OCI-M2 (cell line): ENCODE results near the gene MAP7D1.
A peak's percentile ranks its signal among the peaks of the same experiment; 100 is the strongest.

Experiments used
- DNase-seq: peaks from one replicate; lab custom pipeline; 2025; ENCODE audit not compliant: unreplicated experiment; lab: John Stamatoyannopoulos, UW

MAP7D1 gene

DNA sequence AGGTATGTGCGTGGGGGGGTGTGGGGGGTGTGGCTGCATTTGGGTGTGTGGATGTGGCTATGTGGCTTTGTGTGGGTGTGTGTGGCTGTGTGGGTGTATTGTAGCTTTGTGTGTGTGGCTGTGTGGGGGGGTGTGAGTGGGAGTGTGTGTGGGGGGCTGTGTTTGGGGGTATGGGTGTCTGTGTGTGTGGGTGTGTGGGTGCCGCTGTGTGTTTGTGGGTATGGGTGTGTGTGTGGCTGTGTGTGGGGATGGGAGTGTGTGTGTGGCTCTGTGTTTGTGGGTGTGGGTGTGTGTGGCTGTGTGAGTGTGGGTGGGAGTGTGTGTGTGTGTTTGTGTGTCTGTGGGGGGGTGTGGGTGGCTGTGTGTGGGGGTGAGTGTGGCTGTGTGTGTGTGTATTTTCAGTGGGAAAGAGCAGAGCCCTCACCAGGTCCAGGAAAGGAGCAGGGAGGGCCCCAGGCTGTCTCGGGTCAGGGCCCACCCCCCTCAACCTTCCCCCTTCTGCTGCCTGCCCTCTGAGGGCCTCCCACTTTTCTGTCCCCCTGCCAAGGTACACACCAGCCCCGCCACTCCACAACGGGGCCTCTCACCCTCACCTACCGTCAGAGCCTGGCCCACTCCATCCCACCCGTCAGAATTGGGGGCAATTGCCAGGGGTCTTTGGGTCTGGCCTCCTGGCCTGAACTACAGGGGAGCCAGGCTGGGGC is 29.0 kb upstream of the MAP7D1 start:
- DNase-seq = no peak

DNA sequence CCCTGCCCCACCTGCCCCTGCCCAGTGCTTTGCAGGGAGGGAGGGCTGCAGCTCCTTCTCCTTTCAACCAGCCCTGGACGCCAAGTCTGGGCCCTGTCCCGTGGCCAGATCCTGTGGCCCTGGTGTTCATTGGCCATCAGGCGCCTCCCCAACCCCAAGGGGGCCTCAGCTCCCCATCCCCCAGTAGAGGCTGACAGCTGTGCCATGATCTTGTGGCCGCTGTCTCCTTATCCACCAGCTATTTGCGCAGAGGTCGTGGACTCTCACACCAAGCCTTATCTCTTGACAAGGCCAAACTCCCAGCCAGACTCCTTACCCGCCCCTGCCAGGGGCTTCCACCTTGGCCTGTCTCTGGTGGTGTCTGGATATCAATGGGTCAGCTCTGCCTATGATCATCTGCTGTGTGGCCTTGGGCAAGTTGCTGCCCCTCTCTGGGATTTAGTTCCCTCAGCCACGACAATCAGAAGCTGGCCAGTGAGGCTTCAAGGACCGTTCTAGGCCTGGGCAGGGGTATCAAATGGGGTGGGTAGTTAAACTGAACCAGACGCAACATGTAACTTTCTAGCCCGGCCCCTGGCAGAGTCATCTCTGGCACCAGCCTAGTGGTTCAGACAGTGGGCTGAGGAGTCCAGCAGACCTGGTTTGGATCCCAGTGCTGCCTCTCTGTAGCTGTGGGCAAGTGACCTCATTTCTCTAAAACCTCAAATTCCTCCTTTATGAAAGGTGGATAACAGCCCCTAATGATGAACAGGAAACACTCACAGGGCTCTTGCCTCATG is 27.6 kb upstream of the MAP7D1 start:
- no peak for DNase-seq

GRCh38 chr1:36128905-36129206 is 27.1 kb upstream of the MAP7D1 start:
- DNase-seq = no peak

GRCh38 chr1:36132029-36132428 is 23.9 kb upstream of the MAP7D1 start:
- no peak for DNase-seq

DNA sequence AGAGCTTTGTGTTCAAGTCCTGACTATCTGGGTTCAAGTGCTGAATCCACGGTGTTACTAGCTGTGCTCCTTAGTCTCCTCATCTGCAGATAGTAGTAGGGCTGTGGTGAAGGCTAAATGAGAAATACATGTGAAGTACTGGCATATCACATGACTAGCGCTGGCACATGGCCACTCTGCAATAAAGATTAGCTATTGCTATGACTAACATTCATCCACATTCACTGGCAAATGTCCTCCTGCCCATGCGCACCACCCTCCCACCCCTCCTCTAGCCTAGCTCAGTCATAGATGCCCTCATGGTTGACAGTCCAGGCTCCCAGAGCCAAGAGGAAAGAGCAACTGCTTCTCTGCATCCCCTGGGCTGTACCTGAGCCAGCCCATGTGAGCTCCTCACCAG is 22.5 kb upstream of the MAP7D1 start:
- no peak for DNase-seq

- DNase-seq = no peak
Measured at GRCh38 chr1:36134031-36134430, 21.9 kb upstream of the MAP7D1 start.

- no peak for DNase-seq
Measured at GRCh38 chr1:36134505-36135329, 21.2 kb upstream of the MAP7D1 start.

DNA sequence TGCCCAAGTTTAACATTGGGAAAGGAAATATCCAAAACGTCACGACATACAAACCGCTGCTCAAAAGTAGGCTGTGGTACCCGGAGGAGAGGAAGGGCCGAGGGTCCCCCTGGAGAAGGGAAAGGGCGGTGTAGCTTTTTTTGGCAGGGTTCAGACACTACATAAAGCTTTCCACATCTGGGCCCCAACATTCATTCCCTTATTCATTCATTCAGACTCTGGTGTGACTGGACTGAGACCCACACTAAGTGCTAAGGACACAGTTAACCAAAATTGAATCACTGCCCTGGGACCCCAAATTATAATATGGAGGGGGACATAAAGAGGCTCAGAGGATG is 20.7 kb upstream of the MAP7D1 start:
- no peak for DNase-seq

DNA sequence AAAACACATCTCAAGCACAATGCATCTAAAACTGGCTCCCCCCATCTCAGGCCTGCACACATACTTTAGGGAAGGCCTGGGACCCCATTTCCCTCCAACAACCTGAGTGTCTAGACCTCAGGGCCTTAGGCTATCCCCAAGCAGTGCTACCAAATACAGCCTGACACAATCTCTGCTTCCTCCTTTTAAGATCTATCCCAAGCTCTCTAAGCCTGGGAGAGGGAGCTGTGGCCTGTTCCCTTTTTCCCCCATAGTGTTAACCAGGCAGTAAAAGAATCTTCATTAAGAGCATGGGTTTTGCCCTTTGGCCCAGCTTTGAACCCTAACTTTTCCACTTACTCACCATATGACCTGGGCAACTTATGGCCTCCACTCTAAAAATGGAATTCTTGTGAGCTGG is 20.2 kb upstream of the MAP7D1 start:
- no peak for DNase-seq

- no peak for DNase-seq
Measured at GRCh38 chr1:36136535-36136934, 19.4 kb upstream of the MAP7D1 start.

- DNase-seq = no peak
Measured at GRCh38 chr1:36137226-36137625, 18.7 kb upstream of the MAP7D1 start.

DNA sequence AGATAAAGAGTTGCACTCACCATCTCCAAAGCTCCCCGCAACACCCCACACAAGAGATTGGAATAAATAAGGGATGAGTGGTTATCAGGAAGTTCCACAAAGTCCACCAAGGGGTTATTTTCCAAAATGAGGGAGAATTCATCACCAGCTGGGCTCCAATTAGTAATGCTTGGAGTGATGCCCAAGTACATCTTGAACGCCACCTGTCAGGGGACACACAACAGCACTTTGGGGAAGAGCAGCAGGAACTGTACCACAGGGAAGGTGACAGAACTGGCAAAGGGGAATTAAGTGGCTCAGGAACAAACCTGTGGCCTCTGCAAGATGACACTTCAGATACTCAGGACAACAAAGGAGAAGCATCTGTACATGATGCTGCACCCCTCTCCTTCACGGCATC is 18.2 kb upstream of the MAP7D1 start:
- DNase-seq = no peak

GRCh38 chr1:36139521-36139920 is 16.4 kb upstream of the MAP7D1 start:
- no peak for DNase-seq

DNA sequence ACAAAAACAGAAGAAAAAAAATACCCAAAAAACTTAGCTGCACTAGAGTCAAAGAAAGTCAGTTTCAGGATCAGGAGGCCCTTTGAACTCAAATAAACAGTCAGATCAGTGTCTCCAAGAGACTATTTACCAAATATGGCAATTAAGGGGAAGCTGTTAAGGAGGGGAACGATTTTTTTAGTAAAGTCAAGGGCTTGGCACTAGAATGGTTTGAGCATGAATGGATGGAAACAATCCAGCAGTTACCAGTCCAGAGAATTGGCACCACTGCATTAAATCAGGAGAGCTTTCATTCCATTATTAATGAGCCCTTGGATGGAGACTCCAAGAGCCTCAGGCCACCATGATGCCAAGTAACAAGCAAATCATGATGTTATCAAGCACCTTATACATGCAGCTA is 13.8 kb upstream of the MAP7D1 start:
- no peak for DNase-seq

DNA sequence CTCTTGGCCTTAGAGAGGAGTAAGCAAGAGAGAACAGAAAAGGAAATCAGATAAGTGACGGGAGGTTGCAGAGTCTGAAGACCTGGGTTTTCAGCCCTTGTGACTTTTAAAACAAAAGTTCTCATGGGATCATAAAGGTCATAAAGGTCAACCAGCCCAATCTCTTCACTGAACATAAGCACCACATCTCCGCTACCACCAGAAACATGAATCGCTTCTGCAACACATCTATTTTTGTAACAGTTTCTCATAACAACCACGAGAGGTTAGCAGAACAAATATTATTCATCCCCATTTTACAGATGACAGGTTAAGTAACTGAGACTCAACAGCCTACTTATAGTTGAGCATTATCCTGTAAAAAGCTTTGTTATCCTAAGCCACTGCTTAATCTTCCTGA is 12.5 kb upstream of the MAP7D1 start:
- DNase-seq = no peak

- DNase-seq = no peak
Measured at GRCh38 chr1:36144413-36144812, 11.5 kb upstream of the MAP7D1 start.

DNA sequence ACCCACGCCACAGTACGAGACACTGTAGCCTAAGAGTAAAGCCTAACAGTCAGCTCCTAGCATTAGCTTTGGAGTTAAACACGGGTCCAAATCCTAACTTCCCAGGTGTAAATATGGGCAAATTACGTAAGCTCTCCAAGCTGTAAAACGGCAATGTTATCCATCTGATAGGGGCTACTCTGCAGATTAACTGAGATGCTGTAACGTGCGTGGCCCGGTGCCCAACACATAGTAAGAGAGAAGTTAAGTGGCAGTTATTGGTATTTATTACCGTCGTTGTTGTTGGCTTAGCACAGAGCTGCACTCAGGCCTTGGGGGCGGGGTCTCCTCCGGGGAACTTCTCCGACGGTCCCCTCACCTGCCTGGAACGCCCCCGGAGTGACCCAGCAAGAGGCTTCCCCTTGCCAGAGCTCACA is 7.1 kb upstream of the MAP7D1 start:
- no peak for DNase-seq

GRCh38 chr1:36149237-36149972 is 6.6 kb upstream of the MAP7D1 start, which contains the start of gene TRAPPC3:
TRAPPC3 (minus strand) TSS chr1:36149486; CDS start chr1:36149378, 108 bp downstream.
- peak; percentile 94 for DNase-seq

GRCh38 chr1:36149973-36150295 is 6.0 kb upstream of the MAP7D1 start:
- no peak for DNase-seq

DNA sequence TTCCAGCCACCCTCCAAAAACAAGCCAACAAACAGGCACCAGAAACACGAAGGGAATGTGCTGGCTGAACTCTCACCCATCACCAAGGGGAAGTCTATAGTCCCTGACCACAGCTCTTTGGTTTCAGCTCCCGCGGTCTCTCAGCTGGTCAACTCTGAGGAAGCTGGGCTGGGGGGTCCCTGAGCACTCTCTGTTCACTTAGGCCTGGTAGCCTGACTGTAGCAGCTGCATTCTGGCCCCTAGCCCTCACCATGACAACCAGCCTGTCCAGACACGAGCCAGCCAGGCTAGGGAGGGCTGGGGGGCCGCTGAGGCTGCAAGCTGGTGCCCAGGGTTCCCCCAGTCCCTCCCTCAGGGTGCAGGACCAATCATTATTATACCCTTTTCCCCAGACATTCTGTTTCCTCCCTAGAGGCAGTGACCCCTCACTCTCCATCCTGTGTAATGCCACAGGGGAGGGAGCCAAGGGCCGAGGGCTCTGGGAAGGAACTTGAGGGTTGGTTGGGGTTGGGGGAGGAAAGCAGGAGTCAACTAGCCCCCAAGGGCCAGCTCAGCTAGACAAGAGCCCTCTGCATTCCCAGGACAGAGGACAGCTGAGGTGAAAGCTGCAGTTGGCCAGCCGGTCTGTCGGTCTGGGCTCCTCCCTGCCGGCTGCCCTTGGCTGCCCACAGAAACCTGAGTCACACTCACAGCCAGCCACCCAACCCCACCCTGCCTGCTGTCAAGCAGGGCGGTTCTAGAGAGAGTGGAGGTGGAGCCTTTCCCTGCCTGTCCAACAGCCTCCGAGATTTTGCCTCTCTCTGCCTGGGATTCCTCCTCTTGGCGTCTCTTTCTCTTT is 5.4 kb upstream of the MAP7D1 start:
- DNase-seq = peak; percentile 40
